Islet precursor cell (in vitro differentiated cells): ENCODE results near the gene FNBP1.
"Not testable (repeated sequence)": the region's sequence is repeated elsewhere in the genome, so short reads cannot be mapped to it uniquely, and the experiment has no call there.

ENCODE experiments used
- DNase-seq: peaks from one replicate; pipeline ENCODE4 v3.0.0-alpha.2; 2018

FNBP1 gene

DNA sequence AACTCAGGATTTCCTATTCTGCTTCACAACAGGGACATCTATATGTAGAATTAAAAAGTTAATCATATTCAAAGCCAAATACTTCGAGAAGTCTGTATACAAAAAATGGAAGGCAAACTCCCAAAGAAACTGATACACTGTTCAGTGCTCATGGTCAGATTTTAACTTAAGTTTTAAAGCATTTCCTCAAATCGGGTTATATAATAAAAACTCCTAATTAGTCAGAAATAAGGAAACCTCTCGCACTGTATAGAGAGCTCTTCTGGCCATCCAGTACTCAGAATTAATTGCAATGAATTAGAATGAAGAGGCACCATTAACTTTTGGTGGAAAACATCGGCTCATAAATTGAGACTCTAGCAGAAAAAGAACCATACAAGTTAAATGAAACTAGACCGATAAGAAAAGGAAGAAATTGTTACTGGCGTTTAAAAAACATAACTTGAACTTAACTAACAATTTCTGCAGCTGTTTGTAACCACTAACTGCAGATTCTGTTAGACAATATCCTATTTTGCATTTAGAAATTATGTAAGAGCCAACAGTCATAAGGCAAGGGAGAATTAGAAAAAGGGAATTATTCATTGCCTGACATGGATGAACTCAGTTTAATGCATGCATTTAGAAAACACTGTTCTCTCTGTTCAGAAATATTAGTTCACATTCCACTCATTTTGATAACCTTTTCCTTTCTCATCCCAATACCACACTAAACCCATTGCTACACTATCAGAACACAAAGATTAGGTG, 96.6 kb downstream of the FNBP1 start:
- no peak for DNase-seq

DNA sequence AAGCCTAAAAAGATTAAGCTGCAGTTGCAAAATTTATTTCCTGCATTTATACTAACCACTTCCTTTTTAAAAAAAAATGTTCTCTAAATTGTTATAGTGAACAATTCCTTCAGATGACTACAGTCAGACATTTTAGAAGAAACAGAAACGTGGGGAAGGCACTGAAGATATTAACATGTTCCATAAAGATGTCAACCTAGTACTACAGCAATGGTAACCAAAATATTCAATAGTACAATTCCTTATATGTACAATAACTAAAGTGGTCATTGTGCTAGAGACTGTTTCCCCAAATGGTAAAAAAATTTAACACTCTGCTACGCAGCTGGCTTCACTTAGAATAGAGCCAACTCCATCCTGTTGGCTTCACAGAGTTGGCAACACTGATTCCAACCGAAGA, 97.7 kb downstream of the FNBP1 start:
- DNase-seq, result no peak

DNA sequence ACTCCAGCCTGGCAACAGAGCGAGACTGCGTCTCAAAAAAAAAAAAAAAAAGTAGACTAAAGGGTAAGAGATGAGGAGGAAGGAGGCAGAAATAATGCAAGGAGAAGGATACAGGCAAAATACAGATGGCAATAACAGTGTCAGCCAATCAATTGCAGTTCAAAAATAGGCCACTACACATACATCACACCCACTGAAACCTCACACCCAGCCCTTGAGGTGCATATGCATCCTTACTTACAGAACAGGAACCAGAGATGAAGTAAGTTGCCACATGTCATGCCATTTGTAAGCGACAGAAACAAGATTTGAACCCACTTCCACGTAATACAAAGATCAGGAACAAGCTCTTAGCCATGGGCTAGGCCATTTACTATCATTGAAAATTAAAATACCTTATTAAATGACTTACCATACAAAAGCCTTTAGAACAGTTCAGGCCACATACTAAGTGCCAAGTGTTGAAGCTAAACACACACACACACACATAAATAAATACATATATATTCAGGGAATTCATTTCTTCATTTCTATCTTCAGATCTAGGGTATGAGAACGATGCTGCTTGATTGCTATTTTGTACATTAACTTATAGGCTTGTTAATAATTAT, 98.4 kb downstream of the FNBP1 start:
- DNase-seq, result no peak

DNA sequence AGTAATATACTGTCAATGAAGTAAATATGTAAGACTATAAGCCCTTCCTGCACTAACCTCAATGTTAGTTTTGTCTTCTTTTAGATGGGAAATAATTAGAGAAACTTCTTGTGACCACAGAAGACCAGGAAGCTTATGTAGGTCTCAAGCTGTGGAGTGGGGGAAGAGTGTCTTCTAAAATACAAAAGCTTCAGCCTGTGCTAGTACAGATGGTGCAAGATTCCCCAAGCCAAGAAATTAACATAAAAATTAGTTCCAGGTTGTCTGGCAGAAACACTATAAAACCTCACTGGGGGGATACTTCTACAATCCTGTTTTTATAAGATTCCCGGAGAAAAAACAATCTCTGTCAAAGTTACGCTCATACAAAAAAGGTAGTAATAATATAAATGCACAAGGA, 103.6 kb downstream of the FNBP1 start:
- no peak for DNase-seq

DNA sequence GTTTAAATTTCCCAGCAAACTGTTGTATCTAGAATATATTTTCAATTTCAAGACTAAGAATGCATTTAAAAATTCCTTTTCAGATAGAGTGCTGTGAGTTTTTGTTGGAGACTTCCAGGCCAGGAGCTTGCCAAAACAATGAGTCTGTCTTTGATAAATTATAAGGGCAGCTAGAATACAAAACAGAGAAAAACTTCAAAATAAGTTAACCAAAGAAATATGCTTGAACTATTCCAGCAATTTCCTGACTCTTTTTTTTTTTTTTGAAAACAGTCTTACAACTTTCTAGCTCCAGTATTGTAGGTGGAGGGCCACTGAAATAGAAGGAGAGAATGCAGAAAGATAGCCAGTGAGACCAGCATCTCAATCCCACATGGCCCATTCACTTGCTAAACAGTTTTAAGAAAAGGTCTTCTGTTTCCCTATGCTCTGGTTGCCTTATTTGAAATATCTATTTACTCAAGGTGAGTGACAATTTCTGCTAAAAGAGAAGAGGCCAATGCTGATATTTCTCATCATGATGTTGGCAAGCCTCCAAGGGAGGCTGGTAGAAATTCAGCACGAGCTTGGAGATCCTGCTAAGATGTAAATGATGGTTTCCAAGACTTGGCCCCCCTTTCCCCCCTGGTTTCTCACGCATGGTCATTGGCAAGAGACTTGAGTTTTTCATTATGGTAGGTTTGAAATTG, 104.6 kb downstream of the FNBP1 start:
- DNase-seq, result no peak

DNA sequence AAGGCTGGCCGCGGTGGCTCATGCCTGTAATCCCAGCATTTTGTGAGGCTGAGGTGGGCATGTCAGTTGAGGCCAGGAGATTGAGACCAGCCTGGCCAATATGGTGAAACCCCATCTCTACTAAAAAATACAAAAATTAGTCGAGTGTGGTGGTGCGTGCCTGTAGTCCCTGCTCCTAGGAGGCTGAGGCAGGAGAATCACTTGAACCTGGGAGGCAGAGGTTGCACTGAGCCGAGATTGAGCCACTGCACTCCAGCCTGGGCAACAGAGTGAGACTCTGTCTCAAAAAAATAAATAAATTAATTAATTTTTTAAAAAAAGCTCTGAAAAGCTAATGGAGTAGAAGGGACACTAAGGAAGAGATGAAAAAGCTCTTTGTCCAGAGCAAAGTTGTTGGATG, 105.1 kb downstream of the FNBP1 start:
- not testable (repeated sequence) for DNase-seq

DNA sequence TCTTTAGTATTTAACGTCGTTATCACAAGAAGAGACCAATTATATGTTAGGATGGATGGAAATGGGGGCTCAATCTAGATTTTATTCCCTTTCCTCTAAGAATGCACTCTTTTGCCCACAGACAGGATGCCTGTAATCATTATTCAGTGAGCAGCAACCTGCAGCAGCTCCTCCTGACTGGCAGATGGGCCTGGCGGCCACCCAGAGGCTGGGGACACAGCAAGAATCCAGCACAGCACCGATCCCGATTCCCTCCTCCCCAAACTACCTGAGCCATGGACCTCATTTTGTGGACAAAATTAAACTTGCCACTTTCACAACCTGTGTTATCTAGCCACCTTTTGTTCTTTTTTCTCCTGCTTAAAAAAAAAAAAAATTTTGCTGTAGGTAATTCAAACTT, 106.8 kb downstream of the FNBP1 start:
- DNase-seq, result no peak

DNA sequence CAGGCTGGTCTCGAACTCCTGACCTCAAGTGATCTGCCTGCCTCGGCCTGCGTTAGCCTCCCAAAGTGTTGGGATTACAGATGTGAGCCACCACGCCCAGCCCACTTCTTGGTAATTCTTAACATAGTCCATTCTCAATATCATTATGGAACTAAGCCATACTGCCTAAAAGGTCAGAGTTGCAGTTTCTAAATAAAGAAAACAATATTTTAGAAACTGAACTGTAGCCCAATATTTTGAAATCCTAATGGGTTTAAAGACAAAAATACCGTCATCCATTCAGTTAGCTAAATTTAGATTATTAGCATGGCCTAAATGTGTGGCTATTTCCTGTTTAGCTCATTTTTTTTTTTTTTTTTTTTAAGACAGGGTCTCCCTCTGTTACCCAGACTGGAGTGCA, 108.2 kb downstream of the FNBP1 start:
- DNase-seq, result no peak

DNA sequence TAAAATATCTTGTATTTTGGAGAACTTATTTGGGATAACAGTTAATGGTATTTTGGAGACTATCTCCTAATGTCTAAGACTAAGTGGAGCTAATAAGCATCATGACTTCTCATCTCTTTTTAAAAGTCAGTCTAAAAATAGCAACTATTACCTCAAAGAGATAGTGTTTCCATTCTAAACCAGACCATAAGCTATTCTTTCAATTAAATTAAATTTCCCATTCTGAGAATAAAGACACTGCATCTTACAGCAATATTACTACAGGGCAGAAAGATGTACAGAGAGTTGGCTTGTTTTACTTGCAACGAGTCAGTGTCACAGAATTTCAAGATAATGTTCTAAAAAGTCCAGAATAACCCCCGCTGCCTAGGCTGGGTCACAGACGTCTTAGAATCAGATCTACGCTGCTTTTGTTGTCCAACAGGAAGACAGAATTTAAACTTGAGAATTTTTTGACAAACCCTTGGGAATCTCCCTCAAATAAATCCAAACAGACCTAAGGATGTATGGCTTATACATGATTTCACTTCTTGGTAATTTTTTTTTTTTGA, 108.9 kb downstream of the FNBP1 start:
- no peak for DNase-seq

DNA sequence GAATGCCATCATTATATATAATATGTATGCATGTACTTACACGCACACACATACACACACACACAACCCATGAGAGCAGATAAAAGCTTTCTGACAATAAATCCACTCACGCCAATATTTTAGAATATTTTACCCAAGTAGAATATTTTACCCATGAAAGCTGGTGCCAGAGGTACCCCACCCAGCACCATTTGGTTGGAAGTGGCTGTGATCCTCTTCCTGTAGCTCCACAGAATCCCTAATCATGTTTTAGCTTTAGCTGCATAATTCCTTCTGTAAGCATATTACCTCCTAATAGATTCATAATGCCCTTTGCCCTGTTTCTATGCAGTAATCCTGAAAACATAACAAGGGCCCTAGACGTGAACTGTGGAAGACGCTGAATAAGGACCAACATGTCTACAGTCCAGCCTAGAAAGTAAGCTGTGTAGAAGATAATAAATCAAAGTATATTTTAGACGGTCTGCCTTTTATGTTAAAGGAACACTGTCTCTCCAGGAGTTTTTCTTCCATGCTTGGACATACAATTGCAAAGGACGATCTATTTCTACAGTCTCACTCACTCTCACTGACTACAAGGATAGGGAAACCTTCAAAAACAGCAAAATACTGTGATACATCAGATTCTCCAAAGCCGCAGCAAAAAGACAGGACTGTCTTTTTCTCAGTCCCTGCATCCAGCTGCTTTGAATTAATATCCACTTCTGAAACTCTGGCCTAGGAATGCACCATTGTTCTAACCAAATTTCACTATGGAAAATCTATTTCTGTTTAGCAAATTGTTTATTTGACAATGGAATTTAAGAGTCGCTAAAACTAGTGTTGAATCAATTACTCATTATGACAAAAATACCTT, 109.6 kb downstream of the FNBP1 start:
- DNase-seq, result no peak

DNA sequence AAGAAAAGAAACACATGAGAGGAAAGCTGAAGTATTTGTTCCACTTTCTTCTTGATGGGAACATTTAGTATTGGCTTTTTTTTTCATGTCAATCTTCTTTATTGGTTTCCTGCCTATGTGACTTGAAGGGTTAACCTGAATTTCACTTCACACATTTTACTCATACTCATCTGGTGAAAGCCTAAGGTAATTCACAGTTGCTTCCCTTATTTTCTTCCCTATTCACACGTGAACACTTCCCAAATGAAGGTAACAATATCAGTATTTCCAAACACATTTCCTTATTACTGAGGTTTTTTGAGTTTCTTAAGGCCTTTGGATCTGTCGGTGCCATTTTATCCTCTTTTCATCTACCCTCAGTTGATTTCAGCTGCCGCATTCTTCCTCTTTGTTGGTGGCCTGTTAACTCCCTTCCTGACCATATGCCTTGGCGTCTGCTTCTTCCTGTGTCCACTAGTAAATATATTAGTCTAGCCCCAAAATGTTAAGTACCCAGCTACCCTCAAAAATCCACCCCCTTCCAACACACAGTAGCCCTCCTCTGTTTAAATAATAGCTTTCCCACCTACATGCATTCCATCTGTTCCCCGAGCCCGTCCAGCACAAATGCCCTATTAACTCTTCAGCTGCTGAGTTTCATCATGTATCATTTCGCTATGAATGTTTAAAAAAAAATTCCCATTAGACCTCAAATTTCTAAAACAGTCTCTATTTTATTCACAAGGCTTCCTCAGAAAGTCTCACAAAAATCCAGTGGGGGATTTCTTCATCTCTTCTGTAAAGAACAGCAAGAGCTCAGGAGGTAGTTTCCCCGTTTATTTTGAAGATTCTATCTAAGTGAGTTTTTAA, 110.5 kb downstream of the FNBP1 start:
- no peak for DNase-seq

DNA sequence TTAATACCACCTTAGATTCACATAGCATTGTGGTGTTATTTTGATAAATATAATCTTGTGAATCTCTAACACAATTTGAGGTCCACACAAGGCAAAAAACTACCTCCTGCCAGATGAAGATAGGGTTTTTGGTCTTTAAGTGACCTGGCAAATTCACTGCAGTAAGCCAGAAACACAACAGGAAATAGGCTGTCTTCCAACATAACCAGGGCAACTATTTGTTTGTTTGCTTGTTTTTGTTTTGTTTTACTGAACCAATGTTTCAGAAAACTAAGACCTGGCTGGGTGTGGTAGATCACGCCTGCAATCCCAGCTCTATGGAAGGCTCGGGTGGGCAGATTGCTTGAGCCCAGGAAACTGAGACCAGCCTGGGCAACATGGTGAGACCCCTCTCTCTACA, 112.2 kb downstream of the FNBP1 start:
- DNase-seq, result no peak

DNA sequence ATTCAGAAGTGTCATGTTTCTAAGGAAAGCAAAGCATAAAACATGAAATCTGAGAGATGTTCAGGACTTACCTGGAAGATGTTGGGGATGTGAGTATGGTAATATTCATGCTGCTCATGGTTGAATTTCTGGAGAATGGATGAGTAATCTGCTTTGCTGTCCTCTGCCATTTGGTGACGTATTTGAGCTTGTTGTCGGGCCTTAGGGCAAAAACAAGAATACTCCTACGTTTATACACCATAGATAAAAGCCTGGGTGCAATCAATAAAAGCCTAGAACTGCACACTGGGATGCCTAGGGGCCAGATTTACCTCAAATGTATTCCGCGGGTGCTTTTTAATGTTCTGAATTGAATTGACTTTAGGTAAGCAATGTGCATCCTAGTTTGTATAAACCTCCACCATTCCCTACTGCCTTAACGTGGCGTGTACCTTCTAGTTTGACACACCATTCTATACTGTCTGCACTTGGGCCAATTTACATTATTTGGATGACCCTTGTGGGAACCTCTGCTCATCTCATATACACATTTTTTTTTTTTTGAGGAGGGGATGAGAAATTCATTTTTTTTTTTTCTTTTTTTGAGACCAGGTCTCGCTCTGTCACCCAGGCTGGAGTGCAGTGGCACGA, 113.4 kb downstream of the FNBP1 start:
- DNase-seq, result no peak

DNA sequence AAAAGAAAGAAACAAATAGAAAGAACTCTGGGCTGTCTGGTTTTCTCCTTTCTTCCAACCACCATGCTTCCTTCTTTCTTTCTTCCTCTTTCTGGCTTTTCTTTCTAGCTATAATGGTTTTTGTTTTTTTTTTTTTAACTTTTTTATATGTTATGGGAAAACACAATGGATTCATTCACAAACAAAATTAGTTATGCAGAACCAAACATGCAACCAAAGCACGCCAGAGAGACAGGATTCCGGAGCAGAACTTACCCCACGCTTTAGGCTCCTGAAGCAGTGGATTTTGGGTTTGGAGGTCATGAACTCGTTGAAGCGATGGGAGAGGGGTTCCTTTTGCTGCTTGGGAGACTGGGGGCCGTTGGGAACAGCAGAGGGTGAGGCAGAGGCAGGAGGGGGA, 119.4 kb downstream of the FNBP1 start:
- no peak for DNase-seq

DNA sequence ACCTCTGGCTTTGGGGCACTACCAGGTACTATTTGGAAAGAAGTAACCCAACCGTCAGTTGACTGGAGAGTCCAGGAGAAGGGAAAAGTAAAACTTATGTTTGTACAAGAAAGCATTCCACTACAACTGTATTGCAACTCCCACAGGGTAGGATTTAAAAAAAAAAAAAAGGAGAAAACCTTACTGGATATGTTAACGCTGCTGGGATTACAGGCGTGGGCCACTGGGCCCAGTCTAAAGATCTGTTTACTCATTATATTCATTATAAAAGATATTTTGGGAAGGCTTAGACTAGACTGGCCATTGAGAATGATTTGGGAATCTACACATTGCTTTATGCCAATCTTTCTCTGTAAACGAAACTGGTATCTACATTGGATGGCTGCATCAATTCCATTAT, 121.1 kb downstream of the FNBP1 start:
- DNase-seq, result no peak

DNA sequence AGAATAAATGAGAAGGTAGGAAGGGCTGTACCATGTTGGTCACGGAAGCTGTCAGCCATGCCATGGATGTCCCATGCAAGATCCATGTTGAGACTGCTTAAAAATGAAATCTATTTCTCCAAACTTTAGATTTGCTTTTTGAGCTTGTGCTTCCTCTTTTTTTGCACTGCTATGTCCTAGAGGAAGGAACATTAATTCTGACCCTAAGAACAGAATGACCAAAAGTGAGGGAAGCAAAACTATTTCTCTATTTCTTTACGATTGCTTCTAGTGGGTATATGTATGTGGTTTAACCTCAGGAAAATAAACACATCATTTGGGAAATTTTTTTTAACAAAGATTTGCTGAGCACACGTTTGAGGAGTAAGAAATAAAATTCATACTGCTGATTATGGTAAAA, 123.1 kb downstream of the FNBP1 start:
- DNase-seq, result no peak

DNA sequence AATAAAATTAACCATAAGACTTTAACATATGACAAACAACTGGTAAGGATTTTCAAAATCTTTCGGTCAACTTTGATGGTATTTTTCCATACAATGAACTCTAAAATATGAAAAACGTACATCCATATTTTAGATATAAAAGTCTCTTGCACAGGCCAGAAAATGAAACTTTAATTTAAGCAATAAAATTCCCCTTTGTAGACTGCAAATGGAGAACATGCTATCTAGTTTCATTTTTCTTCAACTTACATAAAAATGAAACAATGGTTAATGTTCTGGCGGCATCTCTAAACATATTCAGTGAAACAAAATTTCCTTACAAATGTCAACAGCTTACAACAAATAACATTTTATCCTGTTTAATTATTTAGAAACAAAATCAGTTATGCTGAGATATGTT, 123.7 kb downstream of the FNBP1 start:
- DNase-seq, result no peak

DNA sequence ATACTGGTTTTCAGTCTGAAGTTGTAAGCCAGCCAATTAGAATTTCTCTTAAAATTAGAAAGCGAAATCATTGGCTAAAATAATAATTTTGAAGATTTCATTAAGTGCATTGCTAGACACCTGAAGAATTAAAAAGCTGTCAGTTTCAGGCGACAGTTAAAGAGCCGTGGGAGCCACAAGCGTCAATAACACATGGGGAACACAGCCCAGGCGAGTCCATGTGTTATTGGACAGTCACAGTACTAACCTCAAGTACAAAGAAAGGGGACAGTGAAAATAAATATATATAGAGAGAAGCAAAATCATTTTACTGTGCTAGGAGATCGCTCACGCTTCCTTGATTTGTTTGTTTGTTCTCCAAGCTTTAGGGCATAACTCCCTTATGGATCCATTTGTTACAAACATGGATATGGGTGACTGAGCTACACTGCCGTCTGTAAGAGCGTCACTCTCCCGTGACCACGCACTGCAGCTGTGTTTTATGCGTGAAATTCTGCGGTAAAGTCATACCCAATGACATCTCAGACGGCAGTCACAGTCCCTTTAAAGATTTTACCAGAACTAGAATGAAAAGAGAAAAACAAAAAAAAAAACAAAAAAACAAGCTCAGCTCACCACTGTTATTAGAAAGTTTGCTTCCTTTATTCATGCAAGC, 124.6 kb downstream of the FNBP1 start:
- no peak for DNase-seq

DNA sequence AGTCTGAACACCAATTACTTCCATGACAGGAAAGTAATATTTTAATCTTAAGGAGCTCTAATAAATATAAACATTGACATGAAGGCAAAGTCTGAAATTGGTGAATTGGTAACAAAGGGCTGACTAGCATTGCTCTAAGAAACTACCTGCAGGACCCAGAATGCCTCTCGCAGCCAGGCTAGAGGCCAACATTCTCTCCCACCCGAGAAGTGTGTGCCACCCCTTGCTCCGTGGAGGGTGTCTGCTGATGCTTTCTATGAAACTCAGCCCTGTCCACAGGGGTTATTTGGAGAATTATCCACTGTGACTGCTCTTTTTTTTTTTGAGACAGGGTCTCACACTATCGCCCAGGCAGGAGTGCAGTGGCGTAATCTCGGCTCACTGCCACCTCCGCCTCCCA, 126.3 kb downstream of the FNBP1 start:
- no peak for DNase-seq

DNA sequence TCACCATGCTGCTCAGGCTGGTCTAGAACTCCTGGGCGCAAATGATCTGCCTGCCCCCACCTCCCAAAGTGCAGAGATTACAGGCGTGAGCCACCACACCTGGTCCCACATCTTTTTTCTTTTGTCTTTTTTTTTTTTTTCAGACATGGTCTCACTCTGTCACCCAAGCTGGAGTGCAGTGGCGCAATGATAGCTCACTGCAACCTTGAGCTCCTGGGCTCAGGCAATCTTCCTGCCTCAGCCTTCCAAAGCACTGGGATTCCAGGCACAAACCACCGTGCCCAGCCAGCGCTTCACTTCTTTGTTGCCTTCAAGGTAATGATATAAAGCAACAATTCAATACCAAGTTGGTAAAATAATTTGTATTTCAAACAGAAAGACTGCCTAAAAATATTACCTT, 128.9 kb downstream of the FNBP1 start:
- DNase-seq, result no peak
